HG02938 (cell line): ENCODE results near the gene EXOC6.

Experiments used
- ATAC-seq: cut with Tn5 transposase; IDR thresholded peaks from one replicate; pipeline ENCODE4 v1.9.1; 2021; ENCODE audit warnings: mild to moderate bottlenecking, moderate library complexity; ENCODE audit not compliant: unreplicated experiment

The EXOC6 gene

GRCh38 chr10:93063144-93063976, 215.0 kb downstream of the EXOC6 start:
- ATAC-seq: no peak

- no peak for ATAC-seq
Observed at GRCh38 chr10:93063977-93064660, 215.8 kb downstream of the EXOC6 start.

- ATAC-seq: no peak
Observed at GRCh38 chr10:93064874-93065660, 216.7 kb downstream of the EXOC6 start.

- no peak for ATAC-seq
Observed at GRCh38 chr10:93065675-93066543, 217.6 kb downstream of the EXOC6 start.

GRCh38 chr10:93066544-93066913, 218.2 kb downstream of the EXOC6 start:
- no peak for ATAC-seq

GRCh38 chr10:93067443-93068365, 219.4 kb downstream of the EXOC6 start:
- no peak for ATAC-seq

- no peak for ATAC-seq
Observed at GRCh38 chr10:93068411-93069244, 220.3 kb downstream of the EXOC6 start.

- no peak for ATAC-seq
Observed at GRCh38 chr10:93069245-93069561, 220.9 kb downstream of the EXOC6 start.

GRCh38 chr10:93070378-93071176, 222.3 kb downstream of the EXOC6 start:
- ATAC-seq: no peak

GRCh38 chr10:93071177-93071472, 222.8 kb downstream of the EXOC6 start:
- ATAC-seq: no peak

GRCh38 chr10:93071674-93072224, 223.4 kb downstream of the EXOC6 start:
- no peak for ATAC-seq

- no peak for ATAC-seq
Observed at GRCh38 chr10:93072225-93072712, 223.9 kb downstream of the EXOC6 start.

GRCh38 chr10:93072713-93073538, 224.6 kb downstream of the EXOC6 start:
- ATAC-seq: no peak

- no peak for ATAC-seq
Observed at GRCh38 chr10:93073539-93074146, 225.3 kb downstream of the EXOC6 start, which contains the start of gene CYP26A1. TSS of gene CYP26A1 (plus strand) at chr10:93073893. CDS start at chr10:93073935, 42 bp downstream.

- no peak for ATAC-seq
Observed at GRCh38 chr10:93074147-93074596, 225.9 kb downstream of the EXOC6 start.
